Measurements from ENCODE around the gene CCDC74B.
"Not testable (repeated sequence)": the region's sequence is repeated elsewhere in the genome, so short reads cannot be mapped to it uniquely, and the experiment has no call there.

DNA sequence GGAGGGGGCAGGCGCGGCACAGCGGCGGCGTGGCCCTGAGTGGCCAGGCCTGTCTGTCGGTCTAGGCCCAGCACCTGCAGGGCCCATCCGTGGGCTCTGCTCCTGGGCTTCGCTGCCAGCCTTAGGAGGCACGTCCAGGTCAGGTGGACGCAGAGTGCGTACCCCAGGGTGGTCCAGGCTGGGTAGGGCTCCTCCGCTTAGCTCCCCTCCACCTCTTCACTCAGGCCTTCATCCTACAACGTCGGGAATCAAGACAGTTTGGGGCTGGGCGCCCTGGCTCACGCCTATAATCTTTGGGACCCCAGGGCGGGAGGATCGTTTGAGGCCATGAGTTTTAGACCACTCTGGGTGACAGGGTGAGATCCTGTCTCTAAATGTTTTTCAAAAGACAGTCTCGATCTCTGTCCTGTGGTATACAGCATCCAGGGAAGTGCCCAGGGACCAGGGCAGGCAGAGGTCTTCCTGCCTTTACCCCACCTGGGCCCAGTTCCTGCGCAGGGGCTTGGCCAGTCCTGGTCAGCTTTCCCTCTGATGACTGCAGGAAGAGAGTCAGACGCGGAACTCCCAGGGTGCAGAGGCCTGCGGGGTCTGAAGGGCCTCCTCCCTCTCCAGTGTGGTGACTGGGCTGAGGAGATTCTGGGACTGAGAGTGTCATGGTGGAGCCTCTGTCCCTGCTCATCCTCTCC is 38.1 kb upstream of the CCDC74B start:
- TF ChIP-seq POLR2AphosphoS5 (IDR thresholded peaks at IDR 0.05; ENCODE audit: insufficient read depth in 1 of 2, low read depth in 1 of 2); POLR2A (IDR thresholded peaks at IDR 0.05): not testable (repeated sequence)
- TF ChIP-seq, protein P1, sequence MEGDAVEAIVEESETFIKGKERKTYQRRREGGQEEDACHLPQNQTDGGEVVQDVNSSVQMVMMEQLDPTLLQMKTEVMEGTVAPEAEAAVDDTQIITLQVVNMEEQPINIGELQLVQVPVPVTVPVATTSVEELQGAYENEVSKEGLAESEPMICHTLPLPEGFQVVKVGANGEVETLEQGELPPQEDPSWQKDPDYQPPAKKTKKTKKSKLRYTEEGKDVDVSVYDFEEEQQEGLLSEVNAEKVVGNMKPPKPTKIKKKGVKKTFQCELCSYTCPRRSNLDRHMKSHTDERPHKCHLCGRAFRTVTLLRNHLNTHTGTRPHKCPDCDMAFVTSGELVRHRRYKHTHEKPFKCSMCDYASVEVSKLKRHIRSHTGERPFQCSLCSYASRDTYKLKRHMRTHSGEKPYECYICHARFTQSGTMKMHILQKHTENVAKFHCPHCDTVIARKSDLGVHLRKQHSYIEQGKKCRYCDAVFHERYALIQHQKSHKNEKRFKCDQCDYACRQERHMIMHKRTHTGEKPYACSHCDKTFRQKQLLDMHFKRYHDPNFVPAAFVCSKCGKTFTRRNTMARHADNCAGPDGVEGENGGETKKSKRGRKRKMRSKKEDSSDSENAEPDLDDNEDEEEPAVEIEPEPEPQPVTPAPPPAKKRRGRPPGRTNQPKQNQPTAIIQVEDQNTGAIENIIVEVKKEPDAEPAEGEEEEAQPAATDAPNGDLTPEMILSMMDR (IDR thresholded peaks at IDR 0.05): not testable (repeated sequence)

All from vagina (tissue), 2 donors.